Activated gamma-delta T cell (primary cell): ENCODE results near the gene C10orf67.

Experiments
- DNase-seq: peaks from one replicate; lab custom pipeline; 2025; lab: John Stamatoyannopoulos, UW

C10orf67 gene

DNA sequence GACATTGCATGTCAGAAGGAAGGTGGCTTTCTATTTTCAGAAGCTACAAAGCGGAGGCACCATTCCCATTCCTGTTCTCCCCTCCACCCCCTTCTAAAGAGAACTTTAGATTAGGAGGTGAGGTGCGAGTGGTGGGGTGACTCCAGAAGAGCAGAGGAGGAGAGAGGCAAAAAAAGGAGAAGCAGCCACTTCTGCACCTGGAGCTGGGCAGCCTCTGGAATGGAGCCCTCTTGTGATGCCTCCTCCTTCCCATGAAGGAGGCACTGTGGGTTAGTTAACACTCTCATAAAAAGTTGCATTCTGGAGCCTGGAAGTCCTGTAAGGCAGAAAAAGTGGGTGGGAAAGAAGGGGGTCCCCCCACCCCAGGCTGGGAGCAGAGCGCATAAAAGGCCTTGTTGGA is 147.7 kb downstream of the C10orf67 start:
- no peak for DNase-seq

DNA sequence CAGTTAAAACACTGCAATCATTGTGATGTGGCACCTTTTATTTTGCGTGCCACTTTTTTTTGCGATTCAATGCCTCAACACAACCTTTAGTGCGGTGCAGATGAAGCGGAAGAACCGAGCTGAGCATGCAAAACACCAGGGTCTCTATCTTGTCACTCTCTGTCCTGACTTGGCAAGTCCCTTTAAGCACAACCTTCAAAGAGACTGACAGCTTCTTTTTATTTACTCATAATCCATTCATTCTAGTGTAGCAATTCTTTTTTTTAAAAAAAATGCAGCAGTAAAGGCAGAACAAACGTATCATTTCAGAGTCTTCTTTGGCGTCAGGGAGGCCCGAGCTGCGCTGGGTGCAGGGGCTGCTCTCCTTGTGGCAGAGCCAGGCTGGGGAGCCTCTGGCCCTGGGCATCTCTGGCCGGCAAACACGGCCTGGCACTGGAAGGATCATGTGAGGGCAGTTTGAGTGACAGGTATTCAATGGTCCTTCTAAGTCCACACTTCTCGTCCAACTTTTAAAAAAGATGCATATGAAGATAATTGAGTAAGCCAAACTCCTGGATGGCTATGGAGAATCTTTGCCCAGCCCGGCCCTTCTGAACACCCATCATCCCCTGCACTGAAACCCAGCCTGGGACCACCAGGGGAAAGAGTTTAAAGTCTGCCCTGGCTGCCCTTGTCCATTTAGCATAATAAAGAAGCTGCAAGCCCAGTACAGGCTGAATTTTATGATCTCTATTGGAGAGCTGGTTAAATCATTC is 148.6 kb downstream of the C10orf67 start:
- no peak for DNase-seq

DNA sequence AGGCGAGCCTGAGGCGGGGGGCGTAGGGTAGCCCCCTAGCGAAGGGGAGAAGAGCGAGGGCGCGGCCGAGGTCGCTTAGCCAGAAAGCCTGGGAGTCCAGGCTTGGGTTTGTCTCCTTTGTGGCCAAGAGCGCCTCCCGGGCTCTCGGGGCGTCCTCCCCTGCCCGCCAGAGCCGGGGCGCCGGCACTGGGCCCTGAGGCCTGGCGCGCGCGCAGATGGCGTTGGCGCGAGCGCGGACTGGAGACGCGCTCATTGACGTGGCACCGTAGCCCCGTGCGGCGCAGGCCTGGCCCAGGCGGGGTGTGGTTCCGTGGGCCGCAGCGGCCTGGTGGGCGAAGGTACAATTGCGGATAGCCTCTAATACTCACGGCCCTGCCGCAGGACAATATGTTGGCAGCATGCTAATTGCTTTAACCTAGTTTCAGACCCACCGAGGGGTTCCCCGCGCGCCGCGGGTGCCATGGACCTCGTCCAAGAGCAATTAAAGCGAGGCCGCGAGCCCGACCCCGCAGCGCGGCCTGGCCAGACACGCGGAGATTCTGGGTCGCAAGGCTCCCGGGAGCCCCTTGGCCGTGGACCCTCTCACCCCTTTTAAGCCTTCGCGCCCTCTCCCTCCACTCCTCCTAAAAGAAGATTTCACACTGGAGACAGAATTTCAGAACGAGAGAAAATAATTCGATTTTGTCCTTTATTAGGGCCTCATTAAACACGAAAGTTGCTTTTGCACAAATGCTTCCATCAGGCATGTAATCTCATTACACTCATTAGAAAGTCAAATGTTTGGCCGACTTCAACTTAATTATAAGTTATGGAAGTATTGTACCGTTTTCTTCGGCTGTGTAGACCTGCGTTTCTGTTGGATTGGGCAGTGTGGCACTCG is 149.4 kb downstream of the C10orf67 start:
- DNase-seq: no peak

DNA sequence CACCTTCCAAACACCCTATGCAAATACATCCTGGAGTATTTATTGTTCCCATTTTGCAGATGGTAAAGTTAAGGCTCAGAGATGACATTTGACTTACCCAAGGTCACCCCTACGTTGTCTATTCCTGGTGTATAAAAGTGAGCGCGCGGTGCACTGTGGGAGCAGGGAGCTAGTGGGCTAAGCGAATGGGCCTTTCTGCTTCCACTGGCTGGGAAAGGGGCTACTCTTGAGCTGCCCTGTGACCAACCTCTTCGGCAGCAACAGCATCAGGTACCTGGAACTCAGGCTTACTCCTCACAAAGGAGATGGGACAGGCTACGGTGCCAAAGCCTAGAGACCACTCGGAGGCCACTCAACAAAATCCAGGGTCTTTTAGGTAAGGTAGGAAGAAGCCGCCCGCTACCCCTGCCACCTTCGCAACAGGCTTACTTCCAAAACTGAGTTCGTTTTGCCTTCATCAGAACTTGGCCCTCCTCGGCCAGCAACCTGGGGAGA is 150.1 kb downstream of the C10orf67 start:
- no peak for DNase-seq

DNA sequence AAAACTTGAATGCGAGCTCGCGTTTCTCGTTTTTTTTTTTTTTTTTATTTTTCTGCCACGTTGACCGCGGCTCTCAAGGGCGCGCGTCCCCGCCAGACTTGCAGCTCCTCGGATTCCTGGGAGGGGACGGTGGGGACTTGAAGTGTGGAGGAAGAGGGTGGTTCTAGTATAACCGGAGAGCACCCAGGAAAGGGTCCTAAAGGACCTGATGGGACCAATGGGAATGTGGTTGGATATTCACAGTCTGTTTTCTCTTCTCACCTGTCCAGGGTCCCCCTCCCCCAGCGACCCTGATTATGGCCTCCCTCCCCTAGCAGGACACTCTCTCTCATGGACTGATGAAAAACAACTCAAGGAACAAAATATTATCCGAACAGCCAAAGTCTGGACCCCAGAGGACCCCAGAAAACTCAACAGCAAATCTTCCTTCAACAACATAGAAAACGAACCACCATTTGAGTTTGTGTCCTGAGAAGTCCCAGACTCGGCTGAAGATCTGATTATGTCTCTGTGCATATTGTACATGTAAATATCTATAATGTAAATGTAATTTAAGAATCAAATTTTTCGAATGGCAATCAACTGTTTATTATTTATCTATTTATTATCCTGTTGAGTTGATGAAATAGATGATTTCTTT is 151.0 kb downstream of the C10orf67 start:
- DNase-seq: no peak

DNA sequence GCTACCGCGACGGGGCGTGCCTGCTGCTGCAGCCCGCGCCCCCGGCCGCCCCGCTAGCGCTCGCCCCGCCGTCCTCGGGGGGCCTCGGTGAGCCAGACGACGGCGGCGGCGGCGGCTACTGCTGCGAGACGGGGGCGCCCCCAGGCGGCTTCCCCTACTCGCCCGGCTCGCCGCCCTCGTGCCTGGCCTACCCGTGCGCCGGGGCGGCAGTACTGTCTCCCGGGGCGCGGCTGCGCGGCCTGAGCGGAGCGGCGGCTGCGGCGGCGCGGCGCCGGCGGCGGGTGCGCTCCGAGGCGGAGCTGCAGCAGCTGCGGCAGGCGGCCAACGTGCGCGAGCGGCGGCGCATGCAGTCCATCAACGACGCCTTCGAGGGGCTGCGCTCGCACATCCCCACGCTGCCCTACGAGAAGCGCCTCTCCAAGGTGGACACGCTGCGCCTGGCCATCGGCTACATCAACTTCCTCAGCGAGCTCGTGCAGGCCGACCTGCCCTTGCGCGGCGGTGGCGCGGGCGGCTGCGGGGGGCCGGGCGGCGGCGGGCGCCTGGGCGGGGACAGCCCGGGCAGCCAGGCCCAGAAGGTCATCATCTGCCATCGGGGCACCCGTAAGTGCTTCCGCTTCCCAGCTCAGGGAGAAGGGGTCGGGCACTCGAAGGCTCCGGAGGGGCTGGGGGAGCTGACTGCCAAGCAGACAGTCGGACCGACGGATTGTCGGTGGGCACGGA is 151.7 kb downstream of the C10orf67 start:
- no peak for DNase-seq

DNA sequence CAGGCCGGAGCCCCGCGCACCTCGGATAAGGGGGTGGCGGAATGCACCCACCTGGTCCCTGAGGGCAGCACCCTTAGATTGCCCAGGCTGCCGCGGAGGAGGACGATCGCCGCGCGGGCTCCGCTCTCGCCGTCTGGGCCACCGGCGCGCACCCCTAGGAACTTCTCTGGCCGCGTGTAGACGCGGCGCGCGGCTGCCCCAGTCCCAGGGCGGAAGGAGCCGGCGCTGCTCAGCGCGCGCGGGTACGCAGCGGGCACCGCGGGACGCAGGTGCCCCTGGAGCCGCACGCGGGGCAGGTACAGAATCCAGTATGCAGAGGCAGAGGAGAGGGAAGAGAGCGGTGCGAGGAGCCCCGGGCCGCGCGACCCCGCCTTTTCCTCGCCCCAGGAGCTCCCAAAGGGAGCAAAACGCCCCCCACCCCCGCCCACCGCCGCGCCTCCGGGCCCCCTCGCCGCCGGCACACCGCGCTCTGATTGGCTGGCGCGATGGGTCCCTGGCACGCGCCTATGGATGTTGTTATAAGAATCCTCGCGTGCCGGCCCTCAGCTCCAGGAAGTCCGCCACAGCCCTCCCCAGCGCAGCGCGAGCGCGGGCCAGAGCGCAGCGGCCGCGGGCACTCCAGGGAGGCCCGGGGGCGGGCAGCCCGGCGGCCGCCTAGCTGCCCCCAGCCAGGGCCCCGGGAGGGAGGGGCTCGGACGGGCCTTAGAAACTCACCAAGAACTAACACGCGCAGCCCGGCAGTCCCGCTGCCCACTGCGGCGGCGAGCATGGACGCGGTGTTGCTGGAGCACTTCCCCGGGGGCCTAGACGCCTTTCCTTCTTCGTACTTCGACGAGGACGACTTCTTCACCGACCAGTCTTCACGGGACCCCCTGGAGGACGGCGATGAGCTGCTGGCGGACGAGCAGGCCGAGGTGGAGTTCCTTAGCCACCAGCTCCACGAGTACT is 152.6 kb downstream of the C10orf67 start, which contains the start of gene PTF1A:
Gene PTF1A, plus strand, starts transcription at position 549 of the 948 bp plus-strand sequence. Its CDS starts 219 bp downstream, at position 768.
- DNase-seq: no peak

DNA sequence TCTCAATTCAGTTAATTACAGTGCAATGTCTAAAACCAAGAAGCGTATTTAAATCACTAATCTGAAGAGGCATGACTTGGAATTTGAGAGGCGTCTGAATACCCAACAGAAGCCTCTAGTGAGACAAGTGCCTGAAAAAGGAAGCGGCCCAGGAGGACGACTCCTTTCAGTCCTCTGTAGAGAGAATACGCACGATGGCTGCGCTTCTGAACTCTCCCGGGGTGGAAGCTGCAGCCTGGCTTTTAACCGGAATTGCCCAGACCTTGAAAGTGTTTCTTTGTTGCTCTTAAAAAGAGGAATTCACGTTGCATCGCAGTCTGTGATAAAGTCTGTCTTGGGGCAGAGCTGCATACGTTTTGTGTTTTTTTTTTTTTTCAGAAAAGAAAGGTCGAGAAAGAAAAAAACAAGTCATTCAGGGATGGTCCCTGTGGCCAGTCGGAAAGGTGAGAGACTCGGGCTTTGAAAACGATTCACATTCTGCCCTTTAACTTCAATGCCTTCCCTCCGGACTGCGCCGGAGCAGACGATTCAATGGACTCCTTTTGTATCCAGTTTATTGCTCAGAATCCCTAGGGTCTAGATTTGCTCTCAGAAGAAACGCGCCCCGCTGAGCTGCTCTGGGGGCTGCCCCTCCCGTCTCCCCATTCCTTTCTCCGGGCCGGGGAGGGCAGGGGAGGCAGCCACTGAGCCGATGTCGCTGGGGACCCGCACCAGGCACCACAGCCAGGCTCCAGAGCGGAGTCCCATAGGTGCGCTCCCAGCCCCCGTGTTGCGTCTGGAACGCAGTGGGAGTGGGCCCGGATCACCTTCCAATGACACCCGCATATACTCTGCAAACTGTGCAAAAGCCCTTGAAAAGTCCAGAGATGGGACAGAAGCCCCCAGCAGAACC is 153.5 kb downstream of the C10orf67 start:
- DNase-seq: no peak

DNA sequence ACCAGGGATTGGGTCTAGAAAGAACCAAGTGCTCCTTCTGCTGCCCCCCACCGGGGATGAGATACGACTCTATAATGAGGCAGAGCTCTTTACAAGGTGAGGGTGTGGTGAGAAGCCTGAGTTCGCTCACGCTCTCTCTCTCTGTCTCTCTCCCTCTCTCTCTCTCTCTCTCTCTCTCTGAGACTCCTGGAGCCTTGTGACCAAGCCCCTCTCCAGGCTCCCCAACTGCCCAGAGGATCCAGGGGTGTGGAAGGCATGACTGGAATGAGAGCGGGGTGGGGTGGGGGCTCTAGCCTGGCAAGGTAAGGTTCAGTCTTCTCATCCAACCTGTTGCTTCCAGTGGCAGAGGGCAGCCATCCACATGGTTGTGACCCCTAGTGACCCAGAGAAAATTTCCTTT is 155.6 kb downstream of the C10orf67 start:
- DNase-seq: no peak

DNA sequence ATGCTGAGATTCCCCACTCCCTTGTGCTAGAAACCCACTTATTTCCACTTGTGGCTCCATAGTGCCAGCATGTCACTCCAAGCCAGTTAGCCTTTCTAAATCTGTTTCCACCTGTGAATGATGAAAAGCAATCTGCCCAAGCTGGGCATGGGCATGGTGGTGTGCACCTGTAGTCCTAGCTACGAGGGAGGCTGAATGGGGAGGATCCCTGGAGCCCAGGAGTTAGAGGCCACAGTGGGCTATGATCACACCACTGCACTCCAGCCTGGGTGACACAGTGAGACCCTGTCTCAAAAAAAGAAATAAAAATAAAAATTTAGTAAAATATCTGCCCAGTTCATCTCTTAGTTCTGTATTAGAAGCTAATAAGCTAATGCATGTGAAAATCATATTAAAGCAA is 157.4 kb downstream of the C10orf67 start:
- DNase-seq: no peak

DNA sequence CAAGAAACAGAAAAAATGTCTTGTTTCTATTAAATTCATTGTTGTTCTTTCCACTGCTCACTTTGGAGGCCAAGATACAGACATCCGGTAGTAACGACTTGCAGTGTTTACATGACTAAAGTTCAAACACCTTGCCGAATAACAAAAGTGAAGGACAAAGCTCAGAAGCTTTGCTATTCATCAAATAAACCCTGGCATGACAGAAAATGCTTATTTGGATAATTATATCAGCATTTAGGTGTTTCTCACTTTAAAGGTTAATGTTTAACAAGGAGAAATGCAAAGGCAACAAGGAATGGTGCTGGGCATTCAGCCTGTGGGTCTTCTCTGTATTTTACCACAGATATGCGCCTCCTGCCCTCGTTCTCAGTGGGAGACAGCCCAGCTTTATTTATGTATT is 157.9 kb downstream of the C10orf67 start:
- no peak for DNase-seq

DNA sequence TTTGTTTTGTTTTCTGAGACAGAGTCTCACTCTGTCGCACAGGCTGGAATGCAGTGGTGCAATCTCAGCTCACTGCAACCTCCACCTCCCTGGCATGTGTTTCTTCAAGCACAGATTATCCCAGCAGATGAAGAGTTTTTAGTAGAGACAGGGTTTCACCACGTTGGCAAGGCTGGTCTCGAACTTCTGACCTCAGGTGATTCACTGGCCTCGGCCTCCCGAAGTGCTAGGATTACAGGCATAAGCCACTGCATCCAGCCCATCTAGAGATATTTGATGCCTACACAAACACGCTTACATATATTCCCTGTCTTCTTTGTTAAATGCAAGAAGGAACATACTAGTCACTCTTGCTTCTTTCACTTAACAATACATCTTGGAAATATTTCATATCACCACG is 158.4 kb downstream of the C10orf67 start:
- DNase-seq: no peak

DNA sequence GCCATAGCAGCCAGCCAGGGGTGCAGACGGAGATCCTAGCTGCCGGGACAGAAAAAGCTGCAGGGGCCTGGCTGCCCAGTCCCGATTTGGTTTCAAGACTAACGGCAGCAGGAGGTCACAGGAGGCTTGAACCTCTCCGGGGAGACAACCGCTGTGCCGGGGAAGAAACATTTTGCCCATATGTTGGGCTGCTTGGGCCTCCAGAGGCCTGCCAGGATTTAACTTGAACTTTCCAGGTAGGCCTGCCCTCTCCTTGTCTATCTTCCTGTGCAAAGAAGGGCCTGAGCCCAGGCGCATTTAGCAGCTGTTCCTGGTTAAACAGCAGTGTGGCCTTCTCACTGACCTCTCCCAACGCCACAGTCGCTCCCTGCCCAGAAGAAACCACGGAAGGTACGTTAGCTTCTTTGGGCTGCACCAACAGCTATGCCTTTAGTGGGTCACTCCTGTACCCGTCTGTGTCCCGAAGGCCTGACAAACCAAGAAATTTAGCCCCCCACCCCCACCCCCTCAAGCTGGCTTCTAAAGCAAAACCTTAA is 169.6 kb downstream of the C10orf67 start:
- DNase-seq: no peak

DNA sequence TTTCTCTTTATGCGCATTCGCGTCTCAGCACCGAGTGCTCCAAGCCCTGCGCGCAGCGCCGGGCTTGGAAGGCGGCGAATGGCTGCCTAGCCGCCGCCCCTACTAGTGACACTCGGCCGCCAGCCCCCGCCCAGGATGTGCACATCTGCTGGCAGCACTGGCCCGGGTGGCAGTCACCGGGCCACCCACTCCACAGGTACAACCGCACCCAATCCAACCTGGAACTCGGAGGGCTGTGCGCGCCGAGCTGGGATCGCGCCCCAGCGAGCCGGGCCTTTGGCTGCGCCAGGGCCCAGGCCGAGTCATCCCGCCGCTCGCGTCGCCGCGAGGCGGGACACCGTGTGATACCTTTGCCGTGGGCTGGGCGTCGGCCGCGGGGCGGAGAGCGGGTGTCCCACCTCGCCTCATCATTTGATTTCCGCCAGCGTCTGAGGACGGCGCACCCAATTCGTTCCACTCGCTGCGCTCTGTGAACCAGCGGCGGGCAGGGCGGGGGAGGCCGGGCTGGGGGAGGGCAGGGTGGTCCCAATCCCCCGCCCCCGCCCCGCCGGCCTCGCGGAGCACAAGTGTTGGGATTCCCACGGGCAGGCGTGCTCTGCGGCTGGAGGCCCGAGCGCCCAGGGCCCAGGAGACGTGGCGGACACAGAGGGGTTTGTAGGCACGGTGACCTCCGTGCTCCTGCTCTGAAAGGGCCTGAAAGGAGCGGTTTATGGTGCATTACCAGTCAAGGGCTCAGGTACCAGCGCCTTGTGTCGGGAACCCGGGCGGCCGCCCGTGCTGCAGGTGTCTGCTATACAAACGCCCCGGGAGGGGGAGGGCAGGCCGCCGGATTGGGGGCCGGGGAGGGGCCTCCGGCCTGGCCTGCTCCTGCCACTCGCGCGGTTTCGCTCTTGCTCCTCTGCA is 170.3 kb downstream of the C10orf67 start:
- no peak for DNase-seq

DNA sequence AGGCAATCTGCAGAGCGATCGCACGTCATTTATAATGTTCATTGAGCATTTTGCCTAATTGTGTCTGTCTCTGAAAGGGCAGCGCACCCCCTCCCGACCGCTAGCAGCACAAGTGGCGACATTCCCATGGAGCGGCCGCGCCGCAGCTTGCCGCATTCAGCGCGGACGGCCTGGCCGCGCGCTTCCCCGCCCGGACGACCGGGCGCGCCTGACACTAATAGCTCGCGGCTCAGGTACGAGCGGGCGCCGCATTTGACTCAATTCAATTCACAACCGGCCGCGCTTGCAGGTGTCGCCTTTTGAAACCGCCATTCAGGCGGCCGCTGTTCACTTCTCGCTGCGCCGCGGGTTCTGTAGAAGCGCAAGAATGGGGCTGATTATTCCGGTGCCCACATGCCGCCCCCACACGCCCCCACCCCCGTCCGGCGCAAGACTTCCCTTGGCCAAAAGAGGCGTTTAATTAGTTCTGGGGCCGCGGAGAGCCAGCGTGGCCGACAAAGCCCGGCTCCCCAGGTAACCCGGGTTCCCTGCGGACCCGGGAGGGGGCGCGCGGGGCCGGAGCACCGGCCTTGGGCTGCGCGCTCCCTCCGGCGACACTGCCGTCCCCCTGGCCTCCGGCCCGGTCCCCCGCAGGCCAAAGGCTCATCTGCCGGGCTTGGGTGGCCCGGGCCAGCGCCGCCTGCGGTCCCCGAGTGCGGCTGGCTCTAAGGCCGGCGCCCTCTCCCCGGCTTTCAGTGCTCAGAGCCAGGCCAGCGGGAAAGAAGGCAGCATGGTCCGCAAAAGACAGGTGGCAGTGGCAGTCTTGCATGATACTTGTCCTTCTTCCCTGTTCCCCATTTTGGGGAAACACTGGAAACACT is 171.2 kb downstream of the C10orf67 start:
- no peak for DNase-seq

DNA sequence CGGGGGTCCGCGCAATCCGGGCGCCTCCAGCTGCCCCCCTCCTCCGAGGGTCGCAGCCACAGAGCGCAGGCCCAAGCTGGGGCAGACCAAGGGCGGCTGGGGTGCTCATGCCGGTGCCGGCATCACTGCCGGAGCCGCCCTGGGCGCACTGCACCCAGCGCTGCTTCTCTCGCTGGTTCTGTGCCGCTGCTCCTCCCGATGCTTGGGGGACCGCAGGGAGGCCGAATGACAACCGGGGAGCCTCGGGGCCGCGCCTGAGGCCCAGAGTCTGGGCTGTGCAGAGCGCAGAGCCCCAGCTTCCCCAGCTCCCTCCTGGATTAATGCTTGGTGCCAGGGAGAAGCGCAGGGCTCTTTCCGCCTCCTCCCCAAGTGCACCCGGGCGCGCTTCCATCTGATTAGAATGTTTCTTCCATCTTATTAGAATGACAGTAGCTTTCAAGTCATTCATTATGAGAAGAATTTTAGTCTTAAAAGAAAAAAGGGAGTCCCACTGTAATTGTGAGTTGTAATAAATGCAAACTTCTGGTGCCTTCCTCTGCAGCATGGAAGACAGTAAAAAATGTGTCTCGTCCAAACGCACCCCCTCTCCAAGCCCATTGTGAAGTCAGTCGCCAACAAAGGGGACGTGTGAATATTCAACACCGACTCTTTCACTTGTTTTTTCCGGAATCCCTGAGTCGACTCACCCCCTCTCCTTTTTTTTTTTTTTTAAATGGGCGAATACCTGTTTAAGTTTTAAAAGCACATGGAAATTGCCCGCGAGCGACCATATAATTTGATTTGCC is 172.0 kb downstream of the C10orf67 start:
- no peak for DNase-seq
